ENCODE measurements around the gene AARS2.

The AARS2 gene

DNA sequence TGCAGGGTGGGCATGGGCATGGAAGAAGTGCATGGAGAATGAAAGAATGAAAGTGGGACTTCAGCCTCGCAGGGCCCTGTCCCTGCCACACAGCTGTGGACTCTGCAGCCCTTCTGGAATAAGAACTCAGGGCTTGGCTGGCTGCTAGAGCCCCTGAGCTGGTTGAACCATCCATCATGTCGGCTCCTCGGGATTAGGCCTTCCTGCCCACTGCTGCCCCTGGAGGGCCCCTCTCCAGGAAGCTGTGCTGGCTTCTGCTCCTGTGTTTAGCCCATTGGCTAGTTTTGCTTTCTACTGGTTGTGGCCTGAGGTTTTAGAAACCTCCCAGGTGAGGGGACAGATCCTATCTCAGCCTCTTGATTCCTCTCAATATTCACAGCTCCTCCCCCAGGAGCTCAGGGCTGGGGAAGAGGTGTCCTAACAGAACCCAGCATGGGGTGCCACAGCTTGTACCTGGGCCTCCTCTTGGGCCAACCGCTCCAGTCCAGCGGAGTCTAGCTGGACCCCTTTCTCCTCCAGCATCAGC lies 7.9 kb downstream of the AARS2 start:
- Histone ChIP-seq H4K20me1 (ENCODE audit: control insufficient read depth, insufficient read depth, low read depth, low read length) (no peaks in the 10 kb centered on the region), H3F3A (ENCODE audit: control insufficient read depth, insufficient read depth) (no peaks in the 10 kb centered on the region), H3K9me3 (ENCODE audit: control insufficient read depth, insufficient read depth, low read length) (no peaks in the 10 kb centered on the region), H3K9me2 (replicated peaks; ENCODE audit: control insufficient read depth, low read length) (no peaks in the 10 kb centered on the region), H3K4me1 (ENCODE audit: control insufficient read depth, low read length) (no peaks in the 10 kb centered on the region), H3K4me2 (ENCODE audit: low read length) (no peak overlapping the region), H3K4me3 (ENCODE audit: low read length) (no peak overlapping the region), H3K36me3 (ENCODE audit: control insufficient read depth, low read length) (peaks cover 76% of the 10 kb centered on the region), H3K27me3 (ENCODE audit: control insufficient read depth, low read length) (no peaks in the 10 kb centered on the region), H3K27ac (ENCODE audit: low read depth, low read length) (no peak overlapping the region), H3K79me2 (ENCODE audit: control insufficient read depth, low read length) (no peaks in the 10 kb centered on the region)
- TF ChIP-seq, protein P1, sequence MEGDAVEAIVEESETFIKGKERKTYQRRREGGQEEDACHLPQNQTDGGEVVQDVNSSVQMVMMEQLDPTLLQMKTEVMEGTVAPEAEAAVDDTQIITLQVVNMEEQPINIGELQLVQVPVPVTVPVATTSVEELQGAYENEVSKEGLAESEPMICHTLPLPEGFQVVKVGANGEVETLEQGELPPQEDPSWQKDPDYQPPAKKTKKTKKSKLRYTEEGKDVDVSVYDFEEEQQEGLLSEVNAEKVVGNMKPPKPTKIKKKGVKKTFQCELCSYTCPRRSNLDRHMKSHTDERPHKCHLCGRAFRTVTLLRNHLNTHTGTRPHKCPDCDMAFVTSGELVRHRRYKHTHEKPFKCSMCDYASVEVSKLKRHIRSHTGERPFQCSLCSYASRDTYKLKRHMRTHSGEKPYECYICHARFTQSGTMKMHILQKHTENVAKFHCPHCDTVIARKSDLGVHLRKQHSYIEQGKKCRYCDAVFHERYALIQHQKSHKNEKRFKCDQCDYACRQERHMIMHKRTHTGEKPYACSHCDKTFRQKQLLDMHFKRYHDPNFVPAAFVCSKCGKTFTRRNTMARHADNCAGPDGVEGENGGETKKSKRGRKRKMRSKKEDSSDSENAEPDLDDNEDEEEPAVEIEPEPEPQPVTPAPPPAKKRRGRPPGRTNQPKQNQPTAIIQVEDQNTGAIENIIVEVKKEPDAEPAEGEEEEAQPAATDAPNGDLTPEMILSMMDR (IDR thresholded peaks at IDR 0.05; ENCODE audit: low read depth, low read length, poor library complexity, severe bottlenecking) = no peak
- no peak for TF ChIP-seq EZH2phosphoT487 (IDR thresholded peaks at IDR 0.05; ENCODE audit: borderline replicate concordance, low read length)

DNA sequence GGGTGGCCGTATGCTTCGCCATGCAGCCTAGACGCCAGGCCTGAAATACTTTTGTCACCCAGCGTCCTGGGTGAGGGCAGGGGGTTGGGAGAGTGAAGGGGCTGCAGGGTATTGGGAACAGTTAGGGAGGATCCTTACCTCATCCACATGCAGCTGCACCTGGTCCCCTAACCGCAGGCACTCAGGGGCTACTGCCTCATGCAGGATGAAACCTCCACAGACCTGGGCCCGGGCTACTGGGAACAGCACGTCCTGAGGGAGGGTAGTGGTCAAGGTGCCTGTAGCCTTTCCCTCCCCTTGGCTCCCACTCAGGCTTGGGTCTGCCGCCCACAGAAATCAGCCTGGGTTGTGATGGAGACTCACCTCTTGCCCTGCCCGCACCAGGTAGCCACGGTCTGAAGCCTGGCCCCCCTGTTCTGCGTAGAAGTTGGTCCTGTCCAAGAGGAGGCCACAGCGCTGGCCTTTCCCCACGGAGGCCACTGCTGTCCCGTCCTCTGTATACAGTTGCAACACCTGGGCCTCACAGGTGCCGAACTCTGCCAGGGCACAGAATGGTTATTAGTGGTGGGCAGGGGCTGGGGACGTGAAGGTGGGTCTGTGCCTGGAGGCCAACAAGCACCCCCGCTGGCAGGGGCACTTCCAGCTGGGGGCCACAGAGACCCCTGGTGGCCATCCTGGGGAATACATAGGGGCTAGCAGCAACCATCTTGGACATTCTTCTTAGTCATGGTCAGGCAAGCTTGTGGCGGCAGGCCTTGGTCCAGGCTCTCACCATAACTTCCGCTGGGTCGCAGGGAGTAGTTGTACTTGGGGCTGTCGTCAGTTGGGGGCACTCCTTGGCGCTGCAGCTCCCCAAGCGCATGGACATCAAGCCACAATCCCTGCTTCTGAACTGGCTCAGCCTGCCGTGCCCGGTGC lies 8.6 kb downstream of the AARS2 start:
- Histone ChIP-seq H3K4me1 (ENCODE audit: control insufficient read depth, low read length) (no peaks in the 10 kb centered on the region), H3K4me3 (ENCODE audit: low read length) (no peak overlapping the region), H3K79me2 (ENCODE audit: control insufficient read depth, low read length) (no peaks in the 10 kb centered on the region), H4K20me1 (ENCODE audit: control insufficient read depth, insufficient read depth, low read depth, low read length) (no peaks in the 10 kb centered on the region), H3K4me2 (ENCODE audit: low read length) (no peak overlapping the region), H3K9me2 (replicated peaks; ENCODE audit: control insufficient read depth, low read length) (no peaks in the 10 kb centered on the region), H3F3A (ENCODE audit: control insufficient read depth, insufficient read depth) (no peaks in the 10 kb centered on the region), H3K9me3 (ENCODE audit: control insufficient read depth, insufficient read depth, low read length) (no peaks in the 10 kb centered on the region), H3K27me3 (ENCODE audit: control insufficient read depth, low read length) (no peaks in the 10 kb centered on the region), H3K27ac (ENCODE audit: low read depth, low read length) (no peak overlapping the region), H3K36me3 (ENCODE audit: control insufficient read depth, low read length) (peaks cover 69% of the 10 kb centered on the region)
- TF ChIP-seq, protein P1 (IDR thresholded peaks at IDR 0.05; ENCODE audit: low read depth, low read length, poor library complexity, severe bottlenecking) = peak; percentile 87
- no peak for TF ChIP-seq EZH2phosphoT487 (IDR thresholded peaks at IDR 0.05; ENCODE audit: borderline replicate concordance, low read length)

DNA sequence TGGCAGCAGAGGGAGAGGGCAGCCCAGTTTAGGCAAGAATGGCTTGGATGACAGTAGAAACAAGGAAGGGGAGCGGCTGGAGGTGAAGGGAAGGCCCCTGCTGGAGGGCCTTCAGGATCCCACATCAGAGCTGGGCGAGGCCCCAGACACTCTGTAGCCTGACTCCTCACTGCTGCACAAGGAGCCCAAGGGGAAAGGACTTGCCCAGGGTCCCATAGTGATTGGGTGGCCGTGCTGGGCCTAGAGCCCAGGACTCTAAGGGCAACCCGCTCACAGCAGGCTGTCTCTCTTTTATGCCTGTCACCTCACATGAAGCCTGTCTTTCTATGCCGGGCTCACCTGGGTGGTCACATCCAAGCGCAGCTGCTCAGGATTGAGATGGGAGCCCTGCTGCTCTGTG lies 9.3 kb downstream of the AARS2 start:
- Histone ChIP-seq H3K79me2 (ENCODE audit: control insufficient read depth, low read length) (no peaks in the 10 kb centered on the region), H3K9me2 (replicated peaks; ENCODE audit: control insufficient read depth, low read length) (no peaks in the 10 kb centered on the region), H3K36me3 (ENCODE audit: control insufficient read depth, low read length) (peaks cover 62% of the 10 kb centered on the region), H4K20me1 (ENCODE audit: control insufficient read depth, insufficient read depth, low read depth, low read length) (no peaks in the 10 kb centered on the region), H3K4me2 (ENCODE audit: low read length) (no peak overlapping the region), H3K27me3 (ENCODE audit: control insufficient read depth, low read length) (no peaks in the 10 kb centered on the region), H3K4me1 (ENCODE audit: control insufficient read depth, low read length) (no peaks in the 10 kb centered on the region), H3K27ac (ENCODE audit: low read depth, low read length) (no peak overlapping the region), H3K9me3 (ENCODE audit: control insufficient read depth, insufficient read depth, low read length) (no peaks in the 10 kb centered on the region), H3F3A (ENCODE audit: control insufficient read depth, insufficient read depth) (no peaks in the 10 kb centered on the region), H3K4me3 (ENCODE audit: low read length) (no peak overlapping the region)
- no peak for TF ChIP-seq EZH2phosphoT487 (IDR thresholded peaks at IDR 0.05; ENCODE audit: borderline replicate concordance, low read length)
- TF ChIP-seq, protein P1 (IDR thresholded peaks at IDR 0.05; ENCODE audit: low read depth, low read length, poor library complexity, severe bottlenecking) = no peak
